ENCODE results near the gene PRKD2. TPM values are rescaled to one million over a fixed set of nuclear protein-coding genes. Genes with fewer than 3 reads are reported as not detected.
A peak's percentile ranks its signal among the peaks of the same experiment; 100 is the strongest.

The PRKD2 gene
- total RNA-seq (2022): 30.4 and 35.9 TPM in 2 replicates
- Bru-seq, nascent RNA: percentile 44 among the genes with signal in this experiment
- BruChase-seq, experiment 1, labeled RNA remaining after a 6-hour chase: percentile 61 among the genes with signal in this experiment
- BruChase-seq, experiment 2, labeled RNA remaining after a 2-hour chase: percentile 54 among the genes with signal in this experiment
- long read RNA-seq, transcript PRKD2-214 (17 exons, 2,923 nt): major isoform, 14 of 36 reads
- long read RNA-seq, transcript PRKD2-201 (18 exons, 3,070 nt): minor isoform, 11 of 36 reads
- long read RNA-seq, partial matches to known transcripts: 7 of 36 reads
- long read RNA-seq, other reads (novel, unspliced or antisense): 2 of 36 reads

GRCh38 chr19:46717034-46717715, at the start of gene PRKD2:
Gene PRKD2 (minus strand): TSS chr19:46717114. CDS start chr19:46716370, 744 bp downstream.
- peaks cover 26% of the 10 kb centered on the region for H3K36me3 Mint-ChIP-seq (ENCODE audit: insufficient read depth, unreplicated experiment)

GRCh38 chr19:46764817-46765291, 47.9 kb upstream of the PRKD2 start:
- BruUV-seq (replicated peaks): no TSS peak
- TF ChIP-seq, protein P1, sequence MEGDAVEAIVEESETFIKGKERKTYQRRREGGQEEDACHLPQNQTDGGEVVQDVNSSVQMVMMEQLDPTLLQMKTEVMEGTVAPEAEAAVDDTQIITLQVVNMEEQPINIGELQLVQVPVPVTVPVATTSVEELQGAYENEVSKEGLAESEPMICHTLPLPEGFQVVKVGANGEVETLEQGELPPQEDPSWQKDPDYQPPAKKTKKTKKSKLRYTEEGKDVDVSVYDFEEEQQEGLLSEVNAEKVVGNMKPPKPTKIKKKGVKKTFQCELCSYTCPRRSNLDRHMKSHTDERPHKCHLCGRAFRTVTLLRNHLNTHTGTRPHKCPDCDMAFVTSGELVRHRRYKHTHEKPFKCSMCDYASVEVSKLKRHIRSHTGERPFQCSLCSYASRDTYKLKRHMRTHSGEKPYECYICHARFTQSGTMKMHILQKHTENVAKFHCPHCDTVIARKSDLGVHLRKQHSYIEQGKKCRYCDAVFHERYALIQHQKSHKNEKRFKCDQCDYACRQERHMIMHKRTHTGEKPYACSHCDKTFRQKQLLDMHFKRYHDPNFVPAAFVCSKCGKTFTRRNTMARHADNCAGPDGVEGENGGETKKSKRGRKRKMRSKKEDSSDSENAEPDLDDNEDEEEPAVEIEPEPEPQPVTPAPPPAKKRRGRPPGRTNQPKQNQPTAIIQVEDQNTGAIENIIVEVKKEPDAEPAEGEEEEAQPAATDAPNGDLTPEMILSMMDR (IDR thresholded peaks at IDR 0.05; ENCODE audit: unreplicated experiment): no peak
- ChIA-PET POLR2A (interaction anchor here (2.4 to 10.6 kb wide), 2 partner anchors 17 to 22 kb away, joined by 13 to 147 read pairs; partner anchors contain the start of gene SLC1A5), CTCF (interaction anchor here (0.6 to 1.2 kb wide), 5 partner anchors 8 to 227 kb away, joined by 3 to 5 read pairs (median 3); no protein-coding TSS in a partner anchor)
- peaks cover 2% of the 10 kb centered on the region for H3K4me1 Mint-ChIP-seq (ENCODE audit: insufficient read depth, unreplicated experiment)
- H3K27ac Mint-ChIP-seq (ENCODE audit: low read depth, unreplicated experiment): no peak overlapping the region
- intact Hi-C loops (cut with micrococcal nuclease): no loop called here
- H3K27me3 Mint-ChIP-seq (ENCODE audit: insufficient read depth, unreplicated experiment): no peaks in the 10 kb centered on the region
- no peak overlapping the region for H3K4me3 Mint-ChIP-seq (ENCODE audit: unreplicated experiment)
- no peaks in the 10 kb centered on the region for H3K9me3 Mint-ChIP-seq (ENCODE audit: unreplicated experiment)
- peaks cover 6% of the 10 kb centered on the region for H3K36me3 Mint-ChIP-seq (ENCODE audit: insufficient read depth, unreplicated experiment)
- DNase-seq (ENCODE audit: unreplicated experiment): no peak

More at GRCh38 chr19:46717034-46717715, at the start of gene PRKD2:
- H3K4me1 Mint-ChIP-seq (ENCODE audit: insufficient read depth, unreplicated experiment): no peaks in the 10 kb centered on the region
- TF ChIP-seq, protein P1 (IDR thresholded peaks at IDR 0.05; ENCODE audit: unreplicated experiment): no peak
- BruUV-seq (replicated peaks): no TSS peak
- H3K27ac Mint-ChIP-seq (ENCODE audit: low read depth, unreplicated experiment): peak within 1 kb of the TSS; percentile 99
- ChIA-PET POLR2A (interaction anchor here (1.3 to 5.0 kb wide), 2 partner anchors 70 to 116 kb away, joined by 3 to 40 read pairs; partner anchors contain the start of gene CALM3), CTCF (interaction anchor here (1.1 kb wide), 1 partner anchor 103 kb away, joined by 3 read pairs; no protein-coding TSS in a partner anchor)
- intact Hi-C loops (cut with micrococcal nuclease): no loop called here
- no peaks in the 10 kb centered on the region for H3K9me3 Mint-ChIP-seq (ENCODE audit: unreplicated experiment)
- H3K27me3 Mint-ChIP-seq (ENCODE audit: insufficient read depth, unreplicated experiment): no peaks in the 10 kb centered on the region
- DNase-seq (ENCODE audit: unreplicated experiment): peak; percentile 76
- peak within 1 kb of the TSS; percentile 97 for H3K4me3 Mint-ChIP-seq (ENCODE audit: unreplicated experiment)

DNA sequence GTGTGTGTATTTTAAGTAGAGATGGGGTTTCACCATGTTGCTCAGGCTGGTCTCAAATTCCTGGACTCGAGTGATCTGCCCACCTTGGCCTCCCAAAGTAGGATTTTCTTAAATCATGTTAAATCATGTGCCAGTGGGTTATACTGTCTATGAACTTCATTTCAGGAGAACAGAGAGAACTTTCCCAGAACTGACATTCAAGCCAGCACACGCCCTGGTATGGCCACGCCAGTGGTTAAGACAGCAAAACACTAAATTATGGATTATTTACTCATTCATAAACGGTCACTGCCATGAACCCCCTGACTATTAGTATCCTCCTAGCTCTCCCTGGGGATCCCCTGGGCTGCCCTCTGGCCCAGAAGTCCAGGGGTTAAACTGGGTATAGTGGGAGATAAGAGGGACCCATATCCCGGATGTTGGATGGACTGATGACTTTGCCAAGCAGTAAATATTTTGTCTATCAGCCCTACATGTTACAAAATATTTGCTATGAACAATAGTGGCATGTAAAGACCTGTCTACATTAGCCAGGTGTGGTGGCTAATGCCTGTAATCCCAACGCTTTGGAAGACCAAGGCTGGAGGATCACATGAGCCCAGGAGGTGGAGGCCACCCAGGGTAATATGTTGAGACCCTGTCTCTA, 45.5 kb upstream of the PRKD2 start:
- no peaks in the 10 kb centered on the region for H3K27me3 Mint-ChIP-seq (ENCODE audit: insufficient read depth, unreplicated experiment)
- CTCF ChIA-PET: interaction anchor here (0.6 to 7.3 kb wide), 3 partner anchors 12 to 76 kb away, joined by 3 to 133 read pairs (median 3); no protein-coding TSS in a partner anchor
- no peaks in the 10 kb centered on the region for H3K9me3 Mint-ChIP-seq (ENCODE audit: unreplicated experiment)
- POLR2A ChIA-PET: interaction anchor here (0.6 to 10.6 kb wide), 7 partner anchors 10 to 72 kb away, joined by 3 to 147 read pairs (median 3); partner anchors contain the start of gene SLC1A5
- H3K27ac Mint-ChIP-seq (ENCODE audit: low read depth, unreplicated experiment): peak overlapping the region; percentile 78
- no peak overlapping the region for H3K4me3 Mint-ChIP-seq (ENCODE audit: unreplicated experiment)
- H3K36me3 Mint-ChIP-seq (ENCODE audit: insufficient read depth, unreplicated experiment): no peaks in the 10 kb centered on the region
- peak; percentile 72 for DNase-seq (ENCODE audit: unreplicated experiment)
- TF ChIP-seq, protein P1 (IDR thresholded peaks at IDR 0.05; ENCODE audit: unreplicated experiment): no peak
- no TSS peak for BruUV-seq (replicated peaks)
- H3K4me1 Mint-ChIP-seq (ENCODE audit: insufficient read depth, unreplicated experiment): peaks cover 7% of the 10 kb centered on the region
- intact Hi-C loops (cut with micrococcal nuclease): no loop called here
